Measurements from ENCODE around the gene PIEZO1.

DNA sequence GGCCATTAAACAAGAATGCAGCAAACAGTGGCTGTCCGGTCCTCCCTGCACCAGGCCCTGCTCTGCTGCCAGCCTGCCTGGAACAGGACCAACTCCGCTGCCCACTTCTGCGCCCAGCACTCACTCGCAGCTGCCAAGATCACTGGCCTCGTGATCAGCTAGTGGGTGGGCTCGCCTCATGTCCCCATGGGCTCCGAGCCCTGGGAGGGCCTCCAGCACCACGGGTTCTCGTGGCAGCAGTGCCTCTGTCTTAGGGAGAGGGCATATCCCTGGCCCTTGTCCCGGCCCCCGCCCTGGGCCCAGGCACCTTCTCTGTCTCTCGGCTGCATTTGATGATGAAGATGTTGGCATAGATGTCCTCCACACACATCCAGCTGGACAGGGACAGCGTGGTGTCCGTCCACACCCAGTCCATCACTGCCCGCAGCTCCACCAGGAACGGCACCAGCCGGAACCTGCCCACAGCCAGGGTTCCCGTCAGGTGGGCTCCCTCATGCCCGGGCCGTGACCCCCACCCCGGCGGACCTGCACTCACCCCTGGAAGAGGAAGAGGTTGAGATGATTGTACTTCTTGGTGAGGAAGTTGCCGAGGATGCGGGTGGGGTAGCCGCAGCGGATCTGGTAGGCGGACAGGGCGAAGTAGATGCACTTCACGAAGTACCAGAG lies 65.6 kb downstream of the PIEZO1 start:
- TF ChIP-seq, protein P1, sequence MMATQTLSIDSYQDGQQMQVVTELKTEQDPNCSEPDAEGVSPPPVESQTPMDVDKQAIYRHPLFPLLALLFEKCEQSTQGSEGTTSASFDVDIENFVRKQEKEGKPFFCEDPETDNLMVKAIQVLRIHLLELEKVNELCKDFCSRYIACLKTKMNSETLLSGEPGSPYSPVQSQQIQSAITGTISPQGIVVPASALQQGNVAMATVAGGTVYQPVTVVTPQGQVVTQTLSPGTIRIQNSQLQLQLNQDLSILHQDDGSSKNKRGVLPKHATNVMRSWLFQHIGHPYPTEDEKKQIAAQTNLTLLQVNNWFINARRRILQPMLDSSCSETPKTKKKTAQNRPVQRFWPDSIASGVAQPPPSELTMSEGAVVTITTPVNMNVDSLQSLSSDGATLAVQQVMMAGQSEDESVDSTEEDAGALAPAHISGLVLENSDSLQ (IDR thresholded peaks at IDR 0.05) = no peak
- no peak for TF ChIP-seq ZFX (CRISPR knock-in tag; IDR thresholded peaks at IDR 0.05)
- TF ChIP-seq, protein P2, sequence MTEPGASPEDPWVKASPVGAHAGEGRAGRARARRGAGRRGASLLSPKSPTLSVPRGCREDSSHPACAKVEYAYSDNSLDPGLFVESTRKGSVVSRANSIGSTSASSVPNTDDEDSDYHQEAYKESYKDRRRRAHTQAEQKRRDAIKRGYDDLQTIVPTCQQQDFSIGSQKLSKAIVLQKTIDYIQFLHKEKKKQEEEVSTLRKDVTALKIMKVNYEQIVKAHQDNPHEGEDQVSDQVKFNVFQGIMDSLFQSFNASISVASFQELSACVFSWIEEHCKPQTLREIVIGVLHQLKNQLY (CRISPR knock-in tag; conservative IDR thresholded peaks at IDR 0.05) = no peak
- no peak for TF ChIP-seq SNRNP70 (optimal IDR thresholded peaks at IDR 0.05; ENCODE audit: low read depth, low read length)
